ENCODE results near the gene DNAJC10.

DNAJC10 gene

DNA sequence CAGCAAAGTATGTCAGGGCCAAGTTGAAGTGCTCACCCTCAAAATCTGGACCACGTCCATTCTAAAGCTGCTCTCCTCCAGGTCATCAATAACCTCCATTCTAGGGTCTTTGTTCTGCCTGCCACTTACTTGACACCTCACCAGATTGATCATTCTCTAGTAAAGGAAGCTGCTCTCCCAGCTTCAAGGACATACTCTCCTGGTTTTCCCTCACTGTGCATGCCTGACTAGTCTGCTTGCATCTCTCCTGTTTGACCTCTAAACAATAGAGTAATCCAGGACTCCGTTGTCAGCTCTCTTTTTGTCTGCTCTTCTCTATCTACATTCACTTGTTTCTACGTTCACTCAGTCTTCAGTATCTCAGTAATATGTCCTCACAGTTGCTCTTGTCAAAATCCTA lies 91.3 kb downstream of the DNAJC10 start:
- no peaks in the 10 kb centered on the region for H3K36me3 ChIP-seq (ENCODE audit: control insufficient read depth in 5 of 5, insufficient read depth in 5 of 5, low read length in 5 of 5)
- H3K27ac ChIP-seq (ENCODE audit: low read depth, low read length) = no peak overlapping the region
- no peak overlapping the region for H3K4me3 ChIP-seq (ENCODE audit: low read depth in 1 of 5, low read length in 5 of 5)
- H3K27me3 ChIP-seq (ENCODE audit: control insufficient read depth in 5 of 5, insufficient read depth in 4 of 5, low read length in 5 of 5) = peaks cover 0 to 6% (median 0%) of the 10 kb centered on the region in 5 donors
- H3K9me3 ChIP-seq (ENCODE audit: control insufficient read depth in 5 of 5, low read length in 5 of 5) = no peaks in the 10 kb centered on the region
- H3K9ac ChIP-seq (ENCODE audit: low read length in 5 of 5) = no peak overlapping the region
- H3K4me1 ChIP-seq (ENCODE audit: control insufficient read depth in 5 of 5, insufficient read depth in 5 of 5, low read length in 5 of 5) = peaks cover 0 to 4% (median 0%) of the 10 kb centered on the region in 5 donors

DNA sequence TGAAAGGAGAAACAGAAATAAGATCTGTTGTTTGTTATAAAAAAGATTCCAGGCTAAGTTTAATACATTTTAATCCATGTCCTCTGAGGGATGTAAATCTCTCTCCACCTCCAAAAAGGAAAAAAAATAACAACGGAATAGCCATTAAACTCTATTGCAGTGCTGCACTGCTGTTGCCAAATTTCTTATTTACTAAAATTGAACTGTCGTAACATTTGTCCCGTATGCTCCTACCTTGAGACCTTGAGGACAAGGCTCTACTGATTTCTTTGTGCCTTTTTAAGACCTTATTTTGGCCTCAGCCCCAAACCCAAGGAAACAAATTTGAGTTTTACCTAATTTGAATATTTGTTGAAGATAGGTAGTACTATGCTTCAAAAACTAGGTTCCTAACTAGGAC lies 94.0 kb downstream of the DNAJC10 start:
- Histone ChIP-seq H3K9ac (ENCODE audit: low read length in 5 of 5) (no peak overlapping the region), H3K36me3 (ENCODE audit: control insufficient read depth in 5 of 5, insufficient read depth in 5 of 5, low read length in 5 of 5) (no peaks in the 10 kb centered on the region), H3K27ac (ENCODE audit: low read depth, low read length) (no peak overlapping the region), H3K4me1 (ENCODE audit: control insufficient read depth in 5 of 5, insufficient read depth in 5 of 5, low read length in 5 of 5) (no peaks in the 10 kb centered on the region), H3K9me3 (ENCODE audit: control insufficient read depth in 5 of 5, low read length in 5 of 5) (no peaks in the 10 kb centered on the region), H3K27me3 (ENCODE audit: control insufficient read depth in 5 of 5, insufficient read depth in 4 of 5, low read length in 5 of 5) (peaks cover 0 to 6% (median 0%) of the 10 kb centered on the region in 5 donors), H3K4me3 (ENCODE audit: low read depth in 1 of 5, low read length in 5 of 5) (no peak overlapping the region)

DNA sequence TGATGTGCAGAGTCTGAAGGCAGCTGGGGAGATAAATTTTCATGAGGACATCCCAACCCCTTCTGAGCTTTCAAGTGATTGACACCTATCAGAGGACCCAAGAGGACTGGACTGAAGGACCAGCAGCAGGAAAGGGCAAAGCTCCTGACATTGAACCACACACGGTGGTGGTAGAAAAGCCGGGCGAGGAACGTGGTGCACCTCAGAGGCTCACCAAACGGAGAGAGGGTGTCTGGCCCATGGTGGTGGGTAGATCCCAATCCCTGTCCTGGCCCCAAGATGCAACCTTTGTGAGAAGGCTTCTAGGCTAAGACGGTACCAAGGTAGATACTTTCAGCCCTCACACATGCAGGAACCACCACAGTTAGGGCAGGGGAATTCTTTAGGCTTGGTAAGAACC lies 98.3 kb downstream of the DNAJC10 start:
- H3K9me3 ChIP-seq (ENCODE audit: control insufficient read depth in 5 of 5, low read length in 5 of 5) = no peaks in the 10 kb centered on the region
- no peak overlapping the region for H3K4me3 ChIP-seq (ENCODE audit: low read depth in 1 of 5, low read length in 5 of 5)
- H3K27ac ChIP-seq (ENCODE audit: low read depth, low read length) = no peak overlapping the region
- no peaks in the 10 kb centered on the region for H3K36me3 ChIP-seq (ENCODE audit: control insufficient read depth in 5 of 5, insufficient read depth in 5 of 5, low read length in 5 of 5)
- no peak overlapping the region for H3K9ac ChIP-seq (ENCODE audit: low read length in 5 of 5)
- H3K4me1 ChIP-seq (ENCODE audit: control insufficient read depth in 5 of 5, insufficient read depth in 5 of 5, low read length in 5 of 5) = peaks cover 0 to 3% (median 0%) of the 10 kb centered on the region in 5 donors
- H3K27me3 ChIP-seq (ENCODE audit: control insufficient read depth in 5 of 5, insufficient read depth in 4 of 5, low read length in 5 of 5) = peaks cover 0 to 3% (median 0%) of the 10 kb centered on the region in 5 donors

DNA sequence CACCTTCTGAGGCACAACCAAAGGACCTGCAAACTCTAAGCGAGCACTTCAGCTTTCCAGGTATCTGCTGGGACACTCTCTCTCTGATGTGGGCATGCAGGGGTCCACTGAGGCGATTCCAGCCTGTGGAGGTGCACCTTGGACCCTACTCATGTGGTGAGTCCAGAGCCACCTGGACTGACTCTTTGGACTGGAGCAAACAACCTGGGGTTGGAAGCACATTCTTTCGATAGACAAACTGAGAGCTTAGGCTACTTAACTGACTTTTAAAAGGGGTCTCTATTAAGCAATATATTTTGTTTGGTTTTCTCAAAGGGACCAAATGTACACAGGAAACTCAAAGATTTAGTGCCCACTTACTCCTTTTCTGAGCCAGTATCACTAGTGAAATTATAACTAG lies 98.7 kb downstream of the DNAJC10 start:
- peaks cover 0 to 3% (median 0%) of the 10 kb centered on the region in 5 donors for H3K4me1 ChIP-seq (ENCODE audit: control insufficient read depth in 5 of 5, insufficient read depth in 5 of 5, low read length in 5 of 5)
- peaks cover 0 to 3% (median 0%) of the 10 kb centered on the region in 5 donors for H3K27me3 ChIP-seq (ENCODE audit: control insufficient read depth in 5 of 5, insufficient read depth in 4 of 5, low read length in 5 of 5)
- H3K9me3 ChIP-seq (ENCODE audit: control insufficient read depth in 5 of 5, low read length in 5 of 5) = no peaks in the 10 kb centered on the region
- no peak overlapping the region for H3K4me3 ChIP-seq (ENCODE audit: low read depth in 1 of 5, low read length in 5 of 5)
- H3K36me3 ChIP-seq (ENCODE audit: control insufficient read depth in 5 of 5, insufficient read depth in 5 of 5, low read length in 5 of 5) = no peaks in the 10 kb centered on the region
- H3K27ac ChIP-seq (ENCODE audit: low read depth, low read length) = no peak overlapping the region
- no peak overlapping the region for H3K9ac ChIP-seq (ENCODE audit: low read length in 5 of 5)

DNA sequence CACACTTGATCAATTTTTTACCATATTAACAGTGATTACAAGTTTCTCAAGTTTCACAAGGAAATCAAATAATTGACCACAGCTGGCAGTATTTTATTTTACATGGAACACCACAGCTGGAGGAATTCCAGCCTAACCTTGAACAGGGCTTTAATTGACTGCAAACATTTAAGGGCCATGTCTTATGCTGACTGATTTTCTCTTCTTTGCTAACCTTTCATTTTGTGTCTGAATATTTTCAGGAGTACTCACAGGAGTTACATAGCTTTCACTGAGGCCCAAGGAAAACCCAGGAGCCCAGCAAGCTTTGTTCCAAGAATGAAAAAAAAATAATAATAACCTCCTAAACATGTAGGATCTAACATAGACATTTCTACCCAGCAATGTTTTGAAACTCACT lies 100.8 kb downstream of the DNAJC10 start:
- H3K27me3 ChIP-seq (ENCODE audit: control insufficient read depth in 5 of 5, insufficient read depth in 4 of 5, low read length in 5 of 5) = no peaks in the 10 kb centered on the region
- peaks cover 0 to 3% (median 0%) of the 10 kb centered on the region in 5 donors for H3K4me1 ChIP-seq (ENCODE audit: control insufficient read depth in 5 of 5, insufficient read depth in 5 of 5, low read length in 5 of 5)
- H3K36me3 ChIP-seq (ENCODE audit: control insufficient read depth in 5 of 5, insufficient read depth in 5 of 5, low read length in 5 of 5) = no peaks in the 10 kb centered on the region
- no peak overlapping the region for H3K9ac ChIP-seq (ENCODE audit: low read length in 5 of 5)
- H3K9me3 ChIP-seq (ENCODE audit: control insufficient read depth in 5 of 5, low read length in 5 of 5) = no peaks in the 10 kb centered on the region
- no peak overlapping the region for H3K4me3 ChIP-seq (ENCODE audit: low read depth in 1 of 5, low read length in 5 of 5)
- no peak overlapping the region for H3K27ac ChIP-seq (ENCODE audit: low read depth, low read length)

DNA sequence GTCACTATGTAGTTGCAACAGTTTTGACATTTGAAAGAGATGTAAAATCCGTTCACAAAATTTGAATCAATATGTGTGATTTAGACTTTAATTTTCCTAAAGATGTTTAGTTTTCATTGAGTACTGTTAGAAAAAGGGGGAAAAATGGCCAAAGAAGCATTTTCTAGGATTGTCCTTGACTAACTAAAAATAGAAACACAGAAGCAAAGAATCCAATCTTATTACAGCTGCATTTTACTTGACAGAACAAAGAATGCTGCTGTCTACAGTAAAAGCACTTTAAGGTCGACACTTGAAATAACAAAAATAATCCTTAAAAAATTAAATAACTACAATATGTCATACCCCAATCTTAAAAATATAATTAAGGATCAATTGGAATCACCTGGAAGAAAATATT lies 101.5 kb downstream of the DNAJC10 start:
- H3K4me1 ChIP-seq (ENCODE audit: control insufficient read depth in 5 of 5, insufficient read depth in 5 of 5, low read length in 5 of 5) = peaks cover 0 to 3% (median 0%) of the 10 kb centered on the region in 5 donors
- H3K27ac ChIP-seq (ENCODE audit: low read depth, low read length) = no peak overlapping the region
- no peak overlapping the region for H3K4me3 ChIP-seq (ENCODE audit: low read depth in 1 of 5, low read length in 5 of 5)

DNA sequence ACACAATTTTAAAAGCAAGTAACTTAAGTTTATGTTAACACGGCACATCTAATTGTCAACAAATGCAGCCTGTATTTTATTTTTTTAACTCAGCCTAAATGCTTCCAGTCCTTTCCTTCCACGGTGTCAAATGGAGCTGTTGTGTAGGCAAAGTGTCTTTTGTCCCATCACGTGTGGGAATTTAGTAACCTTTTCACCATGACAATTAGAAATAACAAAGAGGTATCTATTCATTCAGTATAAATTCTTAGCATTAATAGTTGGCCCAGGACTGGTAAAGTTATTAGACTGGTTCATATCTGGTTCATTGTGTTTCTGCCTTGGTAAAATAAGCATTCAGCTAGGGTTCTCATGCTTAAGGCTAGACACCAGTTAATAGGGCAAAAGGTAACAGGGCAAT lies 102.4 kb downstream of the DNAJC10 start:
- Histone ChIP-seq H3K9me3 (ENCODE audit: control insufficient read depth in 5 of 5, low read length in 5 of 5) (no peaks in the 10 kb centered on the region), H3K4me3 (ENCODE audit: low read depth in 1 of 5, low read length in 5 of 5) (no peak overlapping the region), H3K27ac (ENCODE audit: low read depth, low read length) (no peak overlapping the region)

More for the DNA sequence above, 101.5 kb downstream of the DNAJC10 start:
- no peaks in the 10 kb centered on the region for H3K27me3 ChIP-seq (ENCODE audit: control insufficient read depth in 5 of 5, insufficient read depth in 4 of 5, low read length in 5 of 5)
- no peaks in the 10 kb centered on the region for H3K9me3 ChIP-seq (ENCODE audit: control insufficient read depth in 5 of 5, low read length in 5 of 5)
- H3K36me3 ChIP-seq (ENCODE audit: control insufficient read depth in 5 of 5, insufficient read depth in 5 of 5, low read length in 5 of 5) = no peaks in the 10 kb centered on the region
- no peak overlapping the region for H3K9ac ChIP-seq (ENCODE audit: low read length in 5 of 5)

DNA sequence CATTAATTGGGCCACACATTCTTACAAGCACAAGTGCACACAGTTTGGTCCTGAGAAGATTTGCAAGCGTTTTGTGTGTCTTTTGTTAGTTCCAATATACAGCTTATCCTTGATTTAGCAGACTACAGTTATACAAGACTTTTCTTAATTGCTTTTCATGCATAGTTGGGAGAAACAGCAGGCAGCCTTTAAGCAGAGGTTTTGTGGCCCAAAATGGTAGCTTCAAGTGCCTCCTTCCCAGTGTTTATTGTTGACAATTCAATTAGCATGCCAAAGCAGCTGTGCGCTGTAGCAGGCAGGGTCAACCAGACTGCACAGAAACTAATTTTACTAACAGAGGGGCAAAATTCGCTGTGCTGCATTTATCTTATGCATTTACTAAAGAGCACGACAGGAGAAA lies 102.9 kb downstream of the DNAJC10 start:
- no peak overlapping the region for H3K9ac ChIP-seq (ENCODE audit: low read length in 5 of 5)
- H3K4me3 ChIP-seq (ENCODE audit: low read depth in 1 of 5, low read length in 5 of 5) = no peak overlapping the region
- H3K36me3 ChIP-seq (ENCODE audit: control insufficient read depth in 5 of 5, insufficient read depth in 5 of 5, low read length in 5 of 5) = no peaks in the 10 kb centered on the region
- peaks cover 0 to 3% (median 0%) of the 10 kb centered on the region in 5 donors for H3K4me1 ChIP-seq (ENCODE audit: control insufficient read depth in 5 of 5, insufficient read depth in 5 of 5, low read length in 5 of 5)
- no peaks in the 10 kb centered on the region for H3K9me3 ChIP-seq (ENCODE audit: control insufficient read depth in 5 of 5, low read length in 5 of 5)
- no peak overlapping the region for H3K27ac ChIP-seq (ENCODE audit: low read depth, low read length)
- no peaks in the 10 kb centered on the region for H3K27me3 ChIP-seq (ENCODE audit: control insufficient read depth in 5 of 5, insufficient read depth in 4 of 5, low read length in 5 of 5)

More for the DNA sequence above, 102.4 kb downstream of the DNAJC10 start:
- H3K4me1 ChIP-seq (ENCODE audit: control insufficient read depth in 5 of 5, insufficient read depth in 5 of 5, low read length in 5 of 5) = peaks cover 0 to 3% (median 0%) of the 10 kb centered on the region in 5 donors
- no peaks in the 10 kb centered on the region for H3K27me3 ChIP-seq (ENCODE audit: control insufficient read depth in 5 of 5, insufficient read depth in 4 of 5, low read length in 5 of 5)
- no peaks in the 10 kb centered on the region for H3K36me3 ChIP-seq (ENCODE audit: control insufficient read depth in 5 of 5, insufficient read depth in 5 of 5, low read length in 5 of 5)
- no peak overlapping the region for H3K9ac ChIP-seq (ENCODE audit: low read length in 5 of 5)

DNA sequence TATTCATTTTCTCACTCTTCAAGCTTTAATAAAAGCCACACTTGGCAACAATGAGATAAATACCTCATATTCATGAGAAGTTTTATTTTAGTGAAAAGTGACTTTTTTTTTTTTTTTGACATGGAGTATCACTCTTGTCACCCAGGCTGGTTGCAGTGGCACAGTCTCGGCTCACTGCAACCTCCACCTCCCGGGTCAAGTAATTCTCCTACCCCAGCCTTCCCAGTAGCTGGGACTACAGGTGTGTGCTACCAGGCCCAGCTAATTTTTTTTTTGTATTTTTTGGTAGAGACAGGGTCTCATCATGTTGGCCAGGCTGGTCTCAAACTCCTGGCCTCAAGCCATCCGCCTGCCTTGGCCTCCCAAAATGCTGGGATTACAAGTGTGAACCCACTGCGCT lies 103.4 kb downstream of the DNAJC10 start:
- Histone ChIP-seq H3K4me3 (ENCODE audit: low read depth in 1 of 5, low read length in 5 of 5) (no peak overlapping the region), H3K27ac (ENCODE audit: low read depth, low read length) (no peak overlapping the region), H3K9ac (ENCODE audit: low read length in 5 of 5) (no peak overlapping the region), H3K36me3 (ENCODE audit: control insufficient read depth in 5 of 5, insufficient read depth in 5 of 5, low read length in 5 of 5) (no peaks in the 10 kb centered on the region), H3K4me1 (ENCODE audit: control insufficient read depth in 5 of 5, insufficient read depth in 5 of 5, low read length in 5 of 5) (peaks cover 0 to 5% (median 0%) of the 10 kb centered on the region in 5 donors), H3K9me3 (ENCODE audit: control insufficient read depth in 5 of 5, low read length in 5 of 5) (no peaks in the 10 kb centered on the region), H3K27me3 (ENCODE audit: control insufficient read depth in 5 of 5, insufficient read depth in 4 of 5, low read length in 5 of 5) (no peaks in the 10 kb centered on the region)

DNA sequence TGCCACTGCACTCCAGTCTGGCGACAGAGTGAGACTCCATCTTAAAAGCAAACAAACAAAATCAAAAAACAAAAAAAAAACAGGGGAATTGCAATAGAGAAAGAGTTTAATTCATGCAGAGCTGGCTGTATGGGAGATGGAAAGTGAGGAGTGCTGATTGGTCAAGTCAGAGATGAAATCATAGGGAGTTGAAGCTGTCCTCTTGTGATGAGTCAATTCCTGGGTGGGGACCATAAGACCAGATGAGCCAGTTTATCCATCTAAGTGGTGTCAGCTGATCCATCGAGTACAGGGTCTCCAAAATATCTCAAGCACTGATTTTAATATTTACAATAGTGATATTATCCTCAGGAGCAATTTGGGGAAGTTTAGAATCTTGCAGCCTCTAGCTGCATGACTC lies 105.1 kb downstream of the DNAJC10 start:
- Histone ChIP-seq H3K36me3 (ENCODE audit: control insufficient read depth in 5 of 5, insufficient read depth in 5 of 5, low read length in 5 of 5) (no peaks in the 10 kb centered on the region), H3K27me3 (ENCODE audit: control insufficient read depth in 5 of 5, insufficient read depth in 4 of 5, low read length in 5 of 5) (no peaks in the 10 kb centered on the region)

DNA sequence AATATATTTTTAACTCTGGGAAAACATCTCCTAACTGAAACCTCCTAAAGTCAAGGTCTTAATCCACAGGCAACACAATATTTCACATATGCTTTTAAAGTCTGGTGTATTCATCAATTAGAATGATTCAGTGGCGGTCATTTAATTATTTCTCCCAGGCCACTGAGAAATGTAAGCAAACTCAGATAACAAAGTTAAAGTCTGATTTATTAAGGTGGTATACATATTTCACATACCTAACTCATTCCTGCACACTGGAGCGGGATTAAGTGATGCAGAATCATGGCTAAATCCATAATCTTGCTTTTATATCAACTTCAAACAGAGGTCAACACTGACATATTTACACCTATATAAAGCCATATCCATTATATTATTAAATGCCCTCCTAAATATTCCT lies 106.7 kb downstream of the DNAJC10 start:
- Histone ChIP-seq H3K27ac (ENCODE audit: low read depth, low read length) (no peak overlapping the region), H3K4me1 (ENCODE audit: control insufficient read depth in 5 of 5, insufficient read depth in 5 of 5, low read length in 5 of 5) (peaks cover 0 to 10% (median 0%) of the 10 kb centered on the region in 5 donors), H3K9me3 (ENCODE audit: control insufficient read depth in 5 of 5, low read length in 5 of 5) (no peaks in the 10 kb centered on the region), H3K9ac (ENCODE audit: low read length in 5 of 5) (no peak overlapping the region), H3K4me3 (ENCODE audit: low read depth in 1 of 5, low read length in 5 of 5) (no peak overlapping the region), H3K27me3 (ENCODE audit: control insufficient read depth in 5 of 5, insufficient read depth in 4 of 5, low read length in 5 of 5) (no peaks in the 10 kb centered on the region), H3K36me3 (ENCODE audit: control insufficient read depth in 5 of 5, insufficient read depth in 5 of 5, low read length in 5 of 5) (no peaks in the 10 kb centered on the region)

More for the DNA sequence above, 105.1 kb downstream of the DNAJC10 start:
- Histone ChIP-seq H3K9me3 (ENCODE audit: control insufficient read depth in 5 of 5, low read length in 5 of 5) (no peaks in the 10 kb centered on the region), H3K27ac (ENCODE audit: low read depth, low read length) (no peak overlapping the region), H3K9ac (ENCODE audit: low read length in 5 of 5) (no peak overlapping the region), H3K4me1 (ENCODE audit: control insufficient read depth in 5 of 5, insufficient read depth in 5 of 5, low read length in 5 of 5) (peaks cover 0 to 10% (median 0%) of the 10 kb centered on the region in 5 donors), H3K4me3 (ENCODE audit: low read depth in 1 of 5, low read length in 5 of 5) (no peak overlapping the region)

All from subcutaneous abdominal adipose tissue (tissue), 5 donors.